Measurements from ENCODE around the gene PCDHA10.

The PCDHA10 gene

GRCh38 chr5:140916325-140916724, 60.6 kb downstream of the PCDHA10 start:
- H4K20me1 ChIP-seq: no peaks in the 10 kb centered on the region
- no peak for TF ChIP-seq Cebpa-rat (IDR thresholded peaks at IDR 0.05)
- peaks cover 15% of the 10 kb centered on the region for H3K9me3 ChIP-seq
- H3K27ac ChIP-seq: no peak overlapping the region
- H3K4me3 ChIP-seq: no peak overlapping the region
- H3K4me1 ChIP-seq: no peaks in the 10 kb centered on the region
- H3K9ac ChIP-seq: no peak overlapping the region
- no peak overlapping the region for H3K4me2 ChIP-seq
- H3K27me3 ChIP-seq: no peaks in the 10 kb centered on the region
- no peaks in the 10 kb centered on the region for H3K36me3 ChIP-seq

Data from BLaER1 (cell line).